NB4 (cell line): Measurements from ENCODE around the gene DNAH1.

ENCODE experiments used
- CTCF ChIP-seq: IDR thresholded peaks from one replicate; pipeline ENCODE4 v1.5.1; 2012; ENCODE audit warnings: low read depth, low read length
- MYC ChIP-seq: IDR thresholded peaks from 2 replicates; pipeline ENCODE4 v1.6.1; 2011; ENCODE audit warnings: low read depth, low read length
- POLR2A ChIP-seq: IDR thresholded peaks from 2 replicates; pipeline ENCODE4 v1.6.1; 2011; ENCODE audit warnings: mild to moderate bottlenecking; ENCODE audit not compliant: insufficient read length; ENCODE audit errors: extremely low read depth

GRCh38 chr3:52428151-52429005 is 112.3 kb downstream of the DNAH1 start:
- TF ChIP-seq CTCF, result peak; percentile 72
- no peak for TF ChIP-seq POLR2A
- no peak for TF ChIP-seq MYC
